GM18867 (cell line): ENCODE results near the gene TTLL3.
"Not testable (repeated sequence)": the region's sequence is repeated elsewhere in the genome, so short reads cannot be mapped to it uniquely, and the experiment has no call there.

Experiments
- ATAC-seq: cut with Tn5 transposase; IDR thresholded peaks from one replicate; pipeline ENCODE4 v1.9.1; 2021; ENCODE audit warnings: mild to moderate bottlenecking, moderate library complexity; ENCODE audit not compliant: unreplicated experiment

Gene TTLL3

DNA sequence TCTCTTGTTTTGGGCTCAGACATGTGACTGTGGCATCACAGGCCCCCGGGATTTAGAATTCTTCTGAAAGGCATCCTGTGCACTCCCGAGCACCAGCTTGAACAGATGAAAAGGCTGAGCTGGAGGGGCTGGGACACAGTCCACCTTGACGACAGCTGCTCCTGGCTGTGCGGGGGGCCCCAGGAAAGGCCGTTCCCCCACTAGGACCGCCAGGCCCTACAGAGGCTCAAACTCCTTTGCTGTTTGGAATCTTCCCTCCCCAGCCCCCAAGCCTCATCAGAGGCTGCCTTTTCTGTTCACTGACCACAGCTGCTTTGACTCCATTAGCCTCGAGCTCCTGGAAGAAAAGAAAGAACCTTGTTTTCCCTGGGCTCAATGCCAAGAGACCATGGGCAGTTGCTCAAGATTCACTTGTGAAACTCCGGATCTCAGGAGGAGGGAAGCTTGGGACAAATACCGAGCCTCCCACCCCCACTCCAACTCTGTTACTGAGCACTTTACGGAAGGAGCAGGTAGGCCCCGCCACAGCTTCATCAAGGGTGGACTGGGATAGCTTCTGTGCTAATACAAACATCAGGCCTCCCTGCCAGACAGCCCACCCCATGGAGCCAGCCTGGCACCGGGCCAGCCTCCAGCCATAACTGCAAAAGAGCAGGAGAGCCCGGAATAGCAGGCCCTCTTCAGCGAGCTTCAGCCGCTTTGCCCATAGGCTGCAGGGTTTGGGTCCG is 54.3 kb downstream of the TTLL3 start:
- no peak for ATAC-seq

DNA sequence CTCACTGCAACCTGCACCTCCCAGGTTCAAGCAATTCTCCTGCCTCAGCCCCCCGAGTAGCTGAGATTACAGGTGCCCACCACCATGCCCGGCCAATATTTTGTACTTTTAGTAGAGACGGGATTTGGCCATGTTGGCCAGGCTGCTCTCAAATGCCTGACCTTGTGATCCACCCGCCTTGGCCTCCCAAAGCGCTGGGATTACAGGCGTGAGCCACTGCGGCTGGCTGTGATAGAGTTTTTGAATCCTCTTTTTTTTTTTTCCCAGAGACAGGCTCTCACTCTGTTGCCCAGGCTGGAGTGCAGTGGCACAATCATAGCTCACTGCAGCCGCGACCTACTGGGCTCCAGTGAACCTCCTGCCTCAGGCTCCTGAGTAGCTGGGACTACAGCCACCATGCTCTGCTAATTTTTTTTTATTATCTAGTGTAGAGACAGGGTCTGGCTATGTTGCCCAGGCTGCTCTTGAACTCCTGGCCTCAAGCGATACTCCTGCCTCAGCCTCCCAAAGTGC is 55.1 kb downstream of the TTLL3 start:
- not testable (repeated sequence) for ATAC-seq

DNA sequence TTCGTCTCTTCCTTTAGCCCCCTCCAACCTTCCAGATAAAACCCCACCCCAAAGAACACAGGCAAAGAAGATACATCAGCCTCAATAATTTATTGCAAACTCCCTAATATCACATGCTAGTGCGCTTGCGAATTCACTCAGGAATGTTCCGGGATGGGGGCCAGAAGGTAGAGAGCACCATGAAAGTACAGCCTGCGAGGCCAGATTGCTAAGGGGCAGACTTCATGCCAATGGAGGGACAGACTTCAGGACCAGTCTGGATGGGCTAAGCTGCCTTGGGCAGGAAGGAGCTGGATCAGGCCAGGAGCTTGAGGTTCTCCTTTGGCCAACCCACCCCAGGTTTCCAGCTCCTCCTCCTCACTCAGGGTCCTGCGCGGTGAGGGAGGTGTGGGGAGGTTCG is 56.6 kb downstream of the TTLL3 start:
- ATAC-seq = no peak

DNA sequence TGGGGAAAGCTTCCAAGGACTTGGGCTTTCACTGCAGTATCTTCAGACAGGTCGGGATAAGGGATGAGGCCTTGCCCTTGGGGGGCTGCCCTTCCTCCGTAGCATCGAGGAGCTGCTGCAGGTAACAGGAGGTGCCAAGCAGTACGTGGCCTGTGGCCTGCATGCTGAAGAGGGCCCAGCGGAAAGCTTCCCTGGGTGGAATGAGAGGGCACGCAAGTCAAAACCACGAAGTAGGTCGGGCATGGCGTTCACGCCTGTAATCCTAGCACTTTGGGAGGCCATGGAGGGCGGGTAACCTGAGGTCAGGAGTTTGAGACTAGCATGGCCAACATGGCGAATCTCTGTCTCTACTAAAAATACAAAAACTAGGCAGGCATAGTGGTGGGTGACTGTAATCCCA is 57.0 kb downstream of the TTLL3 start:
- ATAC-seq = no peak

GRCh38 chr3:9869955-9870354 is 59.9 kb downstream of the TTLL3 start:
- no peak for ATAC-seq

GRCh38 chr3:9870978-9871377 is 60.9 kb downstream of the TTLL3 start:
- no peak for ATAC-seq

GRCh38 chr3:9872067-9872466 is 62.0 kb downstream of the TTLL3 start:
- ATAC-seq = not testable (repeated sequence)

DNA sequence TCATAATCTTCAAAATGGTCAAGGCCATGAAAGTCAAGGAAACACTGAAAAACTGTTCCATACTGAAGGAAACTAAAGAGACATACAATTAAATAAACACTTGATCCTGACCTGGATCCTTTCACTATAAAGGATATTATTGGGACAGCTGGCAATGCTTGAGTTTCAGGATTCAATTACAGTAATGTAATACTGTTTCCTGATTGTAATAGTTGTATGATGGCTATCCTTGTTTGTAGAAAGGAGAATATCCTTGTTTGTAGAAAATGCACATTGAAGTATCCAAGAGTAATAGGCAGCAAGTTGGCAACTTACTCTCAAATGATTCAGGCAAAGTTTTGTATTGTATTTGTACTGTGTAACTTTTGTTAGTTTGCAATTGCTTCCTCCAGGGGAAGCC is 65.4 kb downstream of the TTLL3 start:
- ATAC-seq = no peak

DNA sequence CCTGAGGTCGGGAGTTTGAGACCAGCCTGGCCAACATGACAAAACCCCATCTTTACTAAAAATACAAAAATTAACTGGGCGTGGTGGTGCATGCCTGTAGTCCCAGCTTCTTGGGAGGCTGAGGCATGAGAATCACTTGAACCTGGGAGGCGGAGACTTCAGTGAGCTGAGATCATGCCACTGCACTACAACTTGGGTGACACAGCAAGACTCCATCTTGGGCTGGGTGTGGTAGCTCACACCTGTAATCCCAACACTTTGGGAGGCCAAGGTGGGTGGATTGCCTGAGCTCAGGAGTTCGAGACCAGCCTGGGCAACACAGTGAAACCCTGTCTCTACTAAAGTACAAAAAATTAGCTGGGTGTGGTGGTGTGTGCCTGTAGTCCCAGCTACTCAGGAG is 66.2 kb downstream of the TTLL3 start:
- not testable (repeated sequence) for ATAC-seq

DNA sequence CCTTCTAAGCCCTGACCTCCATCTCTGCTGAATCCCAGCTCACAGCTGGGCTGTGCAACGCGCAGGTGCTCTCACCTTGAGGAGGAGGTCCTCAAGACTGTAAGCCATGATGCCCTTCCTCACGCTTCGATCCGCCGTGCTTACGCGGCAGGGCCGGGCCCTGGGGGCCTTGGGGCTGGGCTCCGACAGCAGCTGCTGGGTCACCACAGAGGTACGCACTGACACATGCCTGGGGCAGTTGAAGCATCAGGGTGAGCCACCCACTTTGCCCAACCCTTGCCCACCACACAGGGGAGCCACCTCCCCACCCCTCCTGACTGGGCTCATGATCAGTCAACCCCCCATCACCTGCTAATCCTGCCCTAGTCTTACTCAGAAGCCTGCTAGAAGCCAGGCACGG is 66.9 kb downstream of the TTLL3 start:
- no peak for ATAC-seq

DNA sequence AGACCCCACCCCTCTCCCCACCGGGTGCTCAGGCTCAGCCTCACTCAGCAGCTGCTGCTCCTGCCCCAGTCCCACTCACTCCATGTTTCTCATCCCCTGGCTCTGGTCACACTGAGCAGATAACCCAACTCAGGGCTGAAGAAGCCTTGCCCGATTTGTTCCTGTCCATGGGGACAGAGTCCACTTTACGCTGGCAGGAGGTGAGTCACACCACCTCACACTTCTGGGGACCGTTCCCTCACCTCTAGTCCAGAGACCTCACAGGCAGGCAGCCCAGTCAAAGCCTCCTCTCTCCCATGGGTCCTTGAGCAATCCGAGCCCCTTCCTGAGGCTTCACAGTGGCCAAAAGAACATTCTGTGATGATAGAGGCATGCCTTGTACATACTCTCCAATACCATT is 68.6 kb downstream of the TTLL3 start:
- no peak for ATAC-seq

DNA sequence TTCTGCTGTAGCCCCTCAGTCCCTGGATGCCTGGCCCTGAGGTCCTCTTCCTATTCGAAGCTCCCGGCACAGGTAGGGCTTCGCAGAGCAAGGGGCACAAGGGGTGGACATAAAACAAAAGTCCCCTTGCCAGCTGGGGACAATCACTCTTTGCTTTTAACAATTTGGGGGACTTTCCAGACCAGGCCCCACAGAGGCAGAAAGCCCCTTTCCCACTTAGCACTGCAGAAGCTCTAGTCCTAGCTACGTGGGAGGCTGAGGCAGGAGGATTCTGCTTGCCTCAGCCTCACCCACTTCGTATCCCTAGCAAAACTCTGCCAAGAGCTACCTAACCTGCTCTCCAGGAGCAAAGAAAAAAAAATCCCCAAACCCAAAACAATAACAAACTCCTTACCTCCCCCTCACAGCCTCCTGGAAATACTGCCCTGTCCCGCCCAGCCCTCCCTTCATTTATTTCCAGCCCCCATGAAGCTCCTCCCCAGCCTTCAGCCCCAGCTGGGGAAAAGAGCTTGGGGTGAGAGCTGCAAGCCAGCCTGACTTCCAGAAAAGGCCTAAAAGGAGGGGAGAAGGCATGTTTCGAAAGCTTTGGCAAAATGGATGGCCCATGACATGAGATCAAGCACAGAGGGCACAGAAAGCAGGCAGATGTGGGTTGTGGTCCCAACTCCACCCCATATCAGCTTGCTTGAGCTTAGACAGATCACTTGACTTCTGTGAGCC is 69.9 kb downstream of the TTLL3 start, which contains the start of gene CIDEC:
Gene CIDEC, minus strand, starts transcription at position 424 of the 720 bp plus-strand sequence. CDS start 1,767 bp downstream, outside the sequence.
- ATAC-seq = no peak

- no peak for ATAC-seq
Measured at GRCh38 chr3:9881441-9881840, 71.4 kb downstream of the TTLL3 start.

GRCh38 chr3:9883706-9884554 is 73.9 kb downstream of the TTLL3 start:
- ATAC-seq = no peak

DNA sequence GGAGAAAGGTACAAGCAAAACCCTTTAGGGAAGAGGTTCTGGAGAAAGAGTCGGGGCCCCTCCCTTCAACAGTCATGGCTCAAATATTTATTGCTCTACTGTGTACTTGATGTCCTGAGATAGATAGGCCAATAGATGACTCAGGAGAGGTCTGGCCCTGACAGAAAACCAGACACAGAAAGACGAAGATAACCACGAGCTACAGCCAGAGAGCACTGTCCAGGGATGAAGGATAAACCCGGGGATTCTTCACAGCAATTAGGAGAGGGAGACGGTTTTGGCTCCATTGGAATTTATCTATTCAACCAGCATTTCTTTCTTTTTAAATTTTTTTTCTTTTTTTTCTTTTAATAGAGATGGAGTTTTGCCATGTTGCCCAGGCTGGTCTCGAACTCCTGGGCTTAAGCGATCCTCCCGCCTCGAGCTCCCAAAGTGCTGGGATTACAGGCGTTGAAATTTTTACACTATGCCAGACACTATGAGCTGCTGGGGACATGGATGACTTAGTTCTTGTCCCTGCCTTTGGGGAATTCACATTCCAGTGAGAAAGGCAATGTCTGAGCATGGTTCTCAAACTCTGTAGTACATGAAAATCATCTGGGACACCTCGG is 74.6 kb downstream of the TTLL3 start:
- no peak for ATAC-seq
